SJSA1 (cell line): ENCODE results near the gene ZBTB11. TPM values are rescaled to one million over a fixed set of nuclear protein-coding genes. Genes with fewer than 3 reads are reported as not detected.
"Not testable (repeated sequence)": the region's sequence is repeated elsewhere in the genome, so short reads cannot be mapped to it uniquely, and the experiment has no call there.

Experiments used
- DNase-seq, 2 experiments: peaks; one replicate each; pipeline ENCODE4 v3.0.0-alpha.2; 2015 to 2020; ENCODE audit warnings: low spot score in 2 of 2, low read depth in 1 of 2
- H3K27ac ChIP-seq: fragments of 250-450 bp; sonication (Bioruptor Pico); 2 replicates; pipeline ENCODE4 v1.5.1; 2020; ENCODE audit warnings: mild to moderate bottlenecking, moderate library complexity
- H3K27me3 ChIP-seq: fragments of 250-450 bp; sonication (Bioruptor Pico); replicated peaks from 2 replicates; pipeline ENCODE4 v1.5.1; 2020; ENCODE audit warnings: mild to moderate bottlenecking, moderate library complexity
- H3K36me3 ChIP-seq: fragments of 250-450 bp; sonication (Bioruptor Pico); 2 replicates; pipeline ENCODE4 v1.5.1; 2020; ENCODE audit warnings: mild to moderate bottlenecking
- H3K4me1 ChIP-seq: fragments of 250-450 bp; sonication (Bioruptor Pico); replicated peaks from 2 replicates; pipeline ENCODE4 v1.6.1; 2021; ENCODE audit warnings: mild to moderate bottlenecking
- H3K4me3 ChIP-seq: fragments of 250-450 bp; sonication (Bioruptor Pico); 2 replicates; pipeline ENCODE4 v1.5.1; 2020; ENCODE audit warnings: mild to moderate bottlenecking
- H3K9me3 ChIP-seq: fragments of 250-450 bp; sonication (Bioruptor Pico); replicated peaks from 2 replicates; pipeline ENCODE4 v1.5.1; 2020; ENCODE audit warnings: mild to moderate bottlenecking
- total RNA-seq: library from RNA; depleted of rRNA; stranded (reverse); fragments of >200 nt; shearing (Covaris generic); gene quantifications from 2 replicates; pipeline ENCODE4 v1.2.3, GENCODE V29; 2014

ZBTB11 gene
- total RNA-seq, 1 experiment from 2014 or later, result 21.1 TPM

- no peaks in the 10 kb centered on the region for H3K36me3 ChIP-seq
- H3K4me1 ChIP-seq, result no peaks in the 10 kb centered on the region
- no peaks in the 10 kb centered on the region for H3K27me3 ChIP-seq
- no peak overlapping the region for H3K27ac ChIP-seq
- no peaks in the 10 kb centered on the region for H3K9me3 ChIP-seq
- no peak overlapping the region for H3K4me3 ChIP-seq
- no peak for DNase-seq
Observed at GRCh38 chr3:101632586-101632985, 44.3 kb downstream of the ZBTB11 start.

GRCh38 chr3:101631959-101632358, 45.0 kb downstream of the ZBTB11 start:
- H3K4me1 ChIP-seq, H3K27me3 ChIP-seq, H3K9me3 ChIP-seq, H3K36me3 ChIP-seq, H3K4me3 ChIP-seq, H3K27ac ChIP-seq, DNase-seq: not testable (repeated sequence)

GRCh38 chr3:101631098-101631796, 45.7 kb downstream of the ZBTB11 start:
- DNase-seq, result no peak

GRCh38 chr3:101629219-101629618, 47.7 kb downstream of the ZBTB11 start:
- Histone ChIP-seq H3K4me3 (no peak overlapping the region), H3K4me1 (no peaks in the 10 kb centered on the region), H3K27ac (no peak overlapping the region), H3K36me3 (no peaks in the 10 kb centered on the region), H3K9me3 (no peaks in the 10 kb centered on the region), H3K27me3 (no peaks in the 10 kb centered on the region)
- no peak for DNase-seq

More at GRCh38 chr3:101631098-101631796, 45.7 kb downstream of the ZBTB11 start:
- H3K27me3 ChIP-seq, result no peaks in the 10 kb centered on the region
- H3K27ac ChIP-seq, result no peak overlapping the region
- no peaks in the 10 kb centered on the region for H3K4me1 ChIP-seq
- no peak overlapping the region for H3K4me3 ChIP-seq
- no peaks in the 10 kb centered on the region for H3K36me3 ChIP-seq
- H3K9me3 ChIP-seq, result no peaks in the 10 kb centered on the region

GRCh38 chr3:101625879-101626278, 51.1 kb downstream of the ZBTB11 start:
- Histone ChIP-seq H3K36me3 (no peaks in the 10 kb centered on the region), H3K4me3 (no peak overlapping the region), H3K27ac (no peak overlapping the region), H3K9me3 (no peaks in the 10 kb centered on the region), H3K4me1 (no peaks in the 10 kb centered on the region), H3K27me3 (no peaks in the 10 kb centered on the region)
- DNase-seq, result no peak

- DNase-seq, result no peak
- Histone ChIP-seq H3K27me3 (no peaks in the 10 kb centered on the region), H3K4me1 (no peaks in the 10 kb centered on the region), H3K36me3 (no peaks in the 10 kb centered on the region), H3K27ac (no peak overlapping the region), H3K4me3 (no peak overlapping the region), H3K9me3 (no peaks in the 10 kb centered on the region)
Observed at GRCh38 chr3:101624857-101625256, 52.1 kb downstream of the ZBTB11 start.

GRCh38 chr3:101623656-101624055, 53.3 kb downstream of the ZBTB11 start:
- H3K4me3 ChIP-seq, result no peak overlapping the region
- no peak overlapping the region for H3K27ac ChIP-seq
- no peaks in the 10 kb centered on the region for H3K9me3 ChIP-seq
- H3K27me3 ChIP-seq, result no peaks in the 10 kb centered on the region
- DNase-seq, result no peak
- H3K36me3 ChIP-seq, result no peaks in the 10 kb centered on the region
- no peaks in the 10 kb centered on the region for H3K4me1 ChIP-seq

- Histone ChIP-seq H3K9me3 (no peaks in the 10 kb centered on the region), H3K36me3 (no peaks in the 10 kb centered on the region), H3K27ac (no peak overlapping the region), H3K4me1 (no peaks in the 10 kb centered on the region), H3K27me3 (no peaks in the 10 kb centered on the region), H3K4me3 (no peak overlapping the region)
- no peak for DNase-seq
Observed at GRCh38 chr3:101619734-101620133, 57.2 kb downstream of the ZBTB11 start.

GRCh38 chr3:101618726-101619125, 58.2 kb downstream of the ZBTB11 start:
- Histone ChIP-seq H3K27ac (no peak overlapping the region), H3K36me3 (no peaks in the 10 kb centered on the region), H3K4me1 (no peaks in the 10 kb centered on the region), H3K27me3 (no peaks in the 10 kb centered on the region), H3K9me3 (no peaks in the 10 kb centered on the region), H3K4me3 (no peak overlapping the region)
- DNase-seq, result no peak

- no peaks in the 10 kb centered on the region for H3K27me3 ChIP-seq
- H3K4me1 ChIP-seq, result no peaks in the 10 kb centered on the region
- peak in 1 of 2 experiments; percentile 12 for DNase-seq
- no peak overlapping the region for H3K27ac ChIP-seq
- no peaks in the 10 kb centered on the region for H3K9me3 ChIP-seq
- H3K4me3 ChIP-seq, result no peak overlapping the region
- H3K36me3 ChIP-seq, result no peaks in the 10 kb centered on the region
Observed at GRCh38 chr3:101617478-101617877, 59.5 kb downstream of the ZBTB11 start.

- H3K27me3 ChIP-seq, result no peaks in the 10 kb centered on the region
- no peaks in the 10 kb centered on the region for H3K36me3 ChIP-seq
- no peak for DNase-seq
- H3K4me1 ChIP-seq, result no peaks in the 10 kb centered on the region
- no peaks in the 10 kb centered on the region for H3K9me3 ChIP-seq
- no peak overlapping the region for H3K4me3 ChIP-seq
- no peak overlapping the region for H3K27ac ChIP-seq
Observed at GRCh38 chr3:101615525-101615924, 61.4 kb downstream of the ZBTB11 start.

GRCh38 chr3:101613014-101613413, 63.9 kb downstream of the ZBTB11 start:
- not testable (repeated sequence) for H3K27me3 ChIP-seq, H3K9me3 ChIP-seq, H3K36me3 ChIP-seq, DNase-seq, H3K4me3 ChIP-seq, H3K27ac ChIP-seq, H3K4me1 ChIP-seq

- H3K27ac ChIP-seq, result no peak overlapping the region
- H3K36me3 ChIP-seq, result no peaks in the 10 kb centered on the region
- H3K4me3 ChIP-seq, result no peak overlapping the region
- no peaks in the 10 kb centered on the region for H3K4me1 ChIP-seq
- DNase-seq, result no peak
- H3K9me3 ChIP-seq, result no peaks in the 10 kb centered on the region
- no peaks in the 10 kb centered on the region for H3K27me3 ChIP-seq
Observed at GRCh38 chr3:101611023-101611422, 65.9 kb downstream of the ZBTB11 start.

GRCh38 chr3:101605398-101605797, 71.5 kb downstream of the ZBTB11 start:
- not testable (repeated sequence) for DNase-seq, H3K4me1 ChIP-seq, H3K27me3 ChIP-seq, H3K27ac ChIP-seq, H3K36me3 ChIP-seq, H3K9me3 ChIP-seq, H3K4me3 ChIP-seq

GRCh38 chr3:101603184-101603583, 73.7 kb downstream of the ZBTB11 start:
- Histone ChIP-seq H3K4me3 (no peak overlapping the region), H3K27me3 (no peaks in the 10 kb centered on the region), H3K36me3 (no peaks in the 10 kb centered on the region), H3K9me3 (no peaks in the 10 kb centered on the region), H3K4me1 (no peaks in the 10 kb centered on the region), H3K27ac (no peak overlapping the region)
- no peak for DNase-seq
